ENCODE measurements around the gene CACNA1F. TPM values are rescaled to one million over a fixed set of nuclear protein-coding genes. Genes with fewer than 3 reads are reported as not detected.

Gene CACNA1F
- total and polyA plus RNA-seq, 9 of the 15 experiments (the other 6 are each of a cell fraction or from before 2014, with no cell fraction given) = under 0.01 to 0.41 (median 0.03) TPM; not detected in 3

DNA sequence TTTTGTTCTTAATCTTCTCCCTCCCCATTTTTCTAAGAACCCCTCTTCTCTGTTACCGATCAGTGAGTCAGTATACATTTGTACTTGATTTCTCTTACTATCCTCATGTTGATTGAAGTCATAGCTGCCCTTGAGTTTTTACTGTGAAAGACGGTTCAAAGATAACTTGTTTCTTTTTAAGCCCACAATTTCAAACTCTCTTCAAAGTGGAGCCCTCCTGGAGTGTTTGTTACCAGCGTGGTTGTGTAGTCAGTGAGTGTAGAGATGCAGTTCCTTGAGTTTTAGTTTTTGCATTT, 44.3 kb upstream of the CACNA1F start:
- TF ChIP-seq KLF16 (IDR thresholded peaks at IDR 0.05) (no peak), PPARD (CRISPR knock-in tag; IDR thresholded peaks at IDR 0.05) (no peak)
- H2AFZ ChIP-seq (ENCODE audit: low read depth, low read length) = peak overlapping the region; percentile 44; the same call in 1 of the 2 replicates
- POLR2A ChIA-PET = no interaction called here
- FAIRE-seq (peak; percentile 54), DNase-seq (ENCODE audit: extremely low read depth in 1 of 4, low spot score in 3 of 4) (no peak), ATAC-seq (no peak)
- no peaks in the 10 kb centered on the region for H4K20me1 ChIP-seq (replicated peaks; ENCODE audit: control insufficient read depth, insufficient read depth, low read length)
- H3K4me2 ChIP-seq (ENCODE audit: insufficient read depth, low read length) = peak overlapping the region; percentile 1; the same call in 1 of the 2 replicates
- no TSS peak for BruUV-seq (replicated peaks)
- 21% methylated on average over 3 of the region's 3 CpGs for WGBS (ENCODE audit: insufficient coverage, low coverage, missing lambda C conversion rate)
- H3K79me2 ChIP-seq (ENCODE audit: control insufficient read depth, insufficient read depth, low read length) = peaks cover 7% of the 10 kb centered on the region; the same call in 2 of the 3 replicates
- no peaks in the 10 kb centered on the region for H3K9me3 ChIP-seq (replicated peaks; ENCODE audit: control insufficient read depth, insufficient read depth, low read depth, low read length)
- in situ Hi-C loops (cut with MboI) = no loop called here
- H3K9me1 ChIP-seq (ENCODE audit: control insufficient read depth, insufficient read depth, low read length) = no peaks in the 10 kb centered on the region
- peaks cover 12 to 16% of the 10 kb centered on the region in 2 experiments; a peak in 4 of 5 replicates for H3K4me1 ChIP-seq (replicated peaks in 1 of 2; ENCODE audit: control insufficient read depth in 2 of 2, insufficient read depth in 2 of 2, low read length in 2 of 2)
- H3K9ac ChIP-seq (ENCODE audit: insufficient read depth in 1 of 2, low read depth in 2 of 2, low read length in 2 of 2) = no peak overlapping the region; a peak in 1 of 4 replicates
- intact Hi-C loops (cut with micrococcal nuclease) = no loop called here
- H3K36me3 ChIP-seq (ENCODE audit: control insufficient read depth, insufficient read depth, low read length) = no peaks in the 10 kb centered on the region
- H3K27me3 ChIP-seq (ENCODE audit: control insufficient read depth in 2 of 2, insufficient read depth in 2 of 2, low read length in 2 of 2) = no peaks in the 10 kb centered on the region
- H3K4me3 ChIP-seq = no peak overlapping the region
- CTCF ChIA-PET (ENCODE audit: low intra/inter-chr PET ratio) = no interaction called here
- H3K27ac ChIP-seq (ENCODE audit: extremely low read depth, low read depth, low read length) = no peak overlapping the region

DNA sequence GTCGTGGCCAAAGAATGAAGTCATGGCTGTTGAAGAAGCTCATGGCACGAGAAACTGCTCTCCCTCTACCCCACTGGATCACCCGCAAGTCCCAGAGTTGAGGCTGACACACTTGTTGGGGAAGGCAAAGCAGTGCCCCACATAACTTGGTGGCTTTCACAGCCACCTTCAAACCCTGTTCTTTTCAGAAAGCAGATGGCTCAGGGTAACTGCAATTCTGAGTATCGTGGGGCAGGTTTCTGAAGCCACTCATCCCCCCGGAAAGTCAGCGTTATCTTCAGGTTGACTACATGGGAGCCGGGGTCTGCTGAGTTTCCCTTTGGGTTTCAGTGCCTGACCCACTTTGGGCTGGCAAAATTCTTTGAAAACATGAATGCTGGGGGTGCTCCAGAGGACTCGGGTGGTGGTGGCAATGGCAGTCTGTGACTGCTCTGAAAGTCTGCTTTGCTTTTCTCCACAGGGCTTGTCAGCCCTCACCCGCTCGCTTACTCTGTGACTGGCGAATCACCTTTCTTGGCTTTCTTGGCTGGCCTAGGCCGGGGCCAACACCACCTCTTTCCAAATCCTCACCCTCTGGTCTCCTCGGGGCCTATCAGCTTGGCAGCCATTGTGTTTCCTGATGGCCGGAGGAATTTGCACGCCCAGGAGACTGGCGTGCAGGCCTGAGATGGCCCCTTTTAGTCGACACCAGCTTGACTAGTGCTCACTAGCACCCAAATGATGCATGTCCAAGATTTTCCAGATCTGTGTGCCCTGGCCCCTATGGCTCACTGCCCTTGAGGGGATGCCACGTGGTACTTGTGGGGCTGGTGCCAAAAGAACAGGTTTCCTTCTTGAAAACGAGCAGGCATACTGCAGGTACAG, 43.8 kb upstream of the CACNA1F start:
- H3K27me3 ChIP-seq (ENCODE audit: control insufficient read depth in 2 of 2, insufficient read depth in 2 of 2, low read length in 2 of 2) = no peaks in the 10 kb centered on the region
- POLR2A ChIA-PET = no interaction called here
- no TSS peak for BruUV-seq (replicated peaks)
- no peak overlapping the region for H3K4me3 ChIP-seq
- H2AFZ ChIP-seq (ENCODE audit: low read depth, low read length) = peak overlapping the region; percentile 44; the same call in 1 of the 2 replicates
- H3K9me1 ChIP-seq (ENCODE audit: control insufficient read depth, insufficient read depth, low read length) = no peaks in the 10 kb centered on the region
- no peaks in the 10 kb centered on the region for H3K9me3 ChIP-seq (replicated peaks; ENCODE audit: control insufficient read depth, insufficient read depth, low read depth, low read length)
- peaks cover 12% of the 10 kb centered on the region for H3K79me2 ChIP-seq (ENCODE audit: control insufficient read depth, insufficient read depth, low read length)
- H3K27ac ChIP-seq (ENCODE audit: extremely low read depth, low read depth, low read length) = no peak overlapping the region
- in situ Hi-C loops (cut with MboI) (no loop called here), intact Hi-C loops (cut with micrococcal nuclease) (no loop called here)
- no peak overlapping the region for H3K4me2 ChIP-seq (ENCODE audit: insufficient read depth, low read length)
- DNase-seq (ENCODE audit: extremely low read depth in 1 of 4, low spot score in 3 of 4) (no peak), ATAC-seq (no peak; the same call in 2 of the 3 replicates), FAIRE-seq (no peak)
- WGBS (ENCODE audit: insufficient coverage, low coverage, missing lambda C conversion rate) = 69% methylated on average over 17 of the region's 19 CpGs
- TF ChIP-seq KLF1 (tag; IDR thresholded peaks at IDR 0.05) = no peak
- TF ChIP-seq, protein P1, sequence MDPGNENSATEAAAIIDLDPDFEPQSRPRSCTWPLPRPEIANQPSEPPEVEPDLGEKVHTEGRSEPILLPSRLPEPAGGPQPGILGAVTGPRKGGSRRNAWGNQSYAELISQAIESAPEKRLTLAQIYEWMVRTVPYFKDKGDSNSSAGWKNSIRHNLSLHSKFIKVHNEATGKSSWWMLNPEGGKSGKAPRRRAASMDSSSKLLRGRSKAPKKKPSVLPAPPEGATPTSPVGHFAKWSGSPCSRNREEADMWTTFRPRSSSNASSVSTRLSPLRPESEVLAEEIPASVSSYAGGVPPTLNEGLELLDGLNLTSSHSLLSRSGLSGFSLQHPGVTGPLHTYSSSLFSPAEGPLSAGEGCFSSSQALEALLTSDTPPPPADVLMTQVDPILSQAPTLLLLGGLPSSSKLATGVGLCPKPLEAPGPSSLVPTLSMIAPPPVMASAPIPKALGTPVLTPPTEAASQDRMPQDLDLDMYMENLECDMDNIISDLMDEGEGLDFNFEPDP (CRISPR knock-in tag; IDR thresholded peaks at IDR 0.05) = no peak
- TF ChIP-seq MCM2 (IDR thresholded peaks at IDR 0.05; ENCODE audit: low read depth) = no peak
- TF ChIP-seq ZNF589 (CRISPR knock-in tag; IDR thresholded peaks at IDR 0.05; ENCODE audit: low read depth) = no peak
- TF ChIP-seq, protein P2, sequence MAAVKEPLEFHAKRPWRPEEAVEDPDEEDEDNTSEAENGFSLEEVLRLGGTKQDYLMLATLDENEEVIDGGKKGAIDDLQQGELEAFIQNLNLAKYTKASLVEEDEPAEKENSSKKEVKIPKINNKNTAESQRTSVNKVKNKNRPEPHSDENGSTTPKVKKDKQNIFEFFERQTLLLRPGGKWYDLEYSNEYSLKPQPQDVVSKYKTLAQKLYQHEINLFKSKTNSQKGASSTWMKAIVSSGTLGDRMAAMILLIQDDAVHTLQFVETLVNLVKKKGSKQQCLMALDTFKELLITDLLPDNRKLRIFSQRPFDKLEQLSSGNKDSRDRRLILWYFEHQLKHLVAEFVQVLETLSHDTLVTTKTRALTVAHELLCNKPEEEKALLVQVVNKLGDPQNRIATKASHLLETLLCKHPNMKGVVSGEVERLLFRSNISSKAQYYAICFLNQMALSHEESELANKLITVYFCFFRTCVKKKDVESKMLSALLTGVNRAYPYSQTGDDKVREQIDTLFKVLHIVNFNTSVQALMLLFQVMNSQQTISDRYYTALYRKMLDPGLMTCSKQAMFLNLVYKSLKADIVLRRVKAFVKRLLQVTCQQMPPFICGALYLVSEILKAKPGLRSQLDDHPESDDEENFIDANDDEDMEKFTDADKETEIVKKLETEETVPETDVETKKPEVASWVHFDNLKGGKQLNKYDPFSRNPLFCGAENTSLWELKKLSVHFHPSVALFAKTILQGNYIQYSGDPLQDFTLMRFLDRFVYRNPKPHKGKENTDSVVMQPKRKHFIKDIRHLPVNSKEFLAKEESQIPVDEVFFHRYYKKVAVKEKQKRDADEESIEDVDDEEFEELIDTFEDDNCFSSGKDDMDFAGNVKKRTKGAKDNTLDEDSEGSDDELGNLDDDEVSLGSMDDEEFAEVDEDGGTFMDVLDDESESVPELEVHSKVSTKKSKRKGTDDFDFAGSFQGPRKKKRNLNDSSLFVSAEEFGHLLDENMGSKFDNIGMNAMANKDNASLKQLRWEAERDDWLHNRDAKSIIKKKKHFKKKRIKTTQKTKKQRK (IDR thresholded peaks at IDR 0.05; ENCODE audit: borderline replicate concordance, low read depth, low read length) = no peak
- no peak overlapping the region; a peak in 2 of 4 replicates for H3K9ac ChIP-seq (ENCODE audit: insufficient read depth in 1 of 2, low read depth in 2 of 2, low read length in 2 of 2)
- CTCF ChIA-PET (ENCODE audit: low intra/inter-chr PET ratio) = no interaction called here
- no peaks in the 10 kb centered on the region for H4K20me1 ChIP-seq (replicated peaks; ENCODE audit: control insufficient read depth, insufficient read depth, low read length)
- H3K36me3 ChIP-seq (ENCODE audit: control insufficient read depth, insufficient read depth, low read length) = 0 out of 3 replicates have a peak, but pooled peaks cover 1% of the 10 kb centered on the region
- peaks cover 14 to 19% of the 10 kb centered on the region in 2 experiments; a peak in 4 of 5 replicates for H3K4me1 ChIP-seq (replicated peaks in 1 of 2; ENCODE audit: control insufficient read depth in 2 of 2, insufficient read depth in 2 of 2, low read length in 2 of 2)
